Left renal pelvis (tissue), 4 donors: ENCODE data around the gene PTPN18. TPM values are rescaled to one million over a fixed set of nuclear protein-coding genes. Genes with fewer than 3 reads are reported as not detected.

ENCODE experiments used
- DNase-seq, 4 donors: peaks; one replicate each; pipeline ENCODE4 v3.0.0-alpha.2; 2013; ENCODE audit warnings: low read depth in 4 of 4, low spot score in 3 of 4
- polyA plus RNA-seq, 4 donors: library from polyadenylated mRNA; unstranded; fragments of 120-200 nt; gene quantifications; one replicate each; pipeline ENCODE4 v1.2.1, GENCODE V29; 2013; ENCODE audit not compliant: insufficient read length in 4 of 4

The PTPN18 gene
- polyA plus RNA-seq, 4 donors = 22.0 to 35.8 (median 28.2) TPM

GRCh38 chr2:130358420-130359350 is 2.8 kb downstream of the PTPN18 start:
- no peak for DNase-seq

- no peak for DNase-seq
Measured at GRCh38 chr2:130359466-130359865, 3.6 kb downstream of the PTPN18 start.

- no peak for DNase-seq
Measured at GRCh38 chr2:130363479-130363878, 7.6 kb downstream of the PTPN18 start.

DNA sequence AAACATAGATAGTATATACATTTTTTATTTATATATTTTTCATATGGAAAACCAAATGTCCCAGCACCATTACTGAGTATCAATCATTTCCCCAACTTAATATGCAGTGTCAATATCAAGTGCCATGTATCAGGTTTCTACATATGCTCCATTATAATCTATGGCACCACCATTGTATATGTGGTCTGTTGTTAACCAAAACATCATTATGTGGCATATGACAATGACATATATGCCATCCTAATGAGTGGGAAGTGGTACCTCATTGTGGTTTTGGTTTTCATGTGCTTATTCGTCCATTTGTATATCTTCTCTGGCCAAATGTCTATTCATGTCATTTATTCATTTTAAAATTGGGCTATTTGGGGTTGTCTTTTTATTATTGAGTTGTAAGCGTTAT is 9.2 kb downstream of the PTPN18 start:
- DNase-seq = no peak

GRCh38 chr2:130365963-130366362 is 10.1 kb downstream of the PTPN18 start:
- DNase-seq = no peak

- DNase-seq = no peak
Measured at GRCh38 chr2:130366720-130367119, 10.9 kb downstream of the PTPN18 start.

DNA sequence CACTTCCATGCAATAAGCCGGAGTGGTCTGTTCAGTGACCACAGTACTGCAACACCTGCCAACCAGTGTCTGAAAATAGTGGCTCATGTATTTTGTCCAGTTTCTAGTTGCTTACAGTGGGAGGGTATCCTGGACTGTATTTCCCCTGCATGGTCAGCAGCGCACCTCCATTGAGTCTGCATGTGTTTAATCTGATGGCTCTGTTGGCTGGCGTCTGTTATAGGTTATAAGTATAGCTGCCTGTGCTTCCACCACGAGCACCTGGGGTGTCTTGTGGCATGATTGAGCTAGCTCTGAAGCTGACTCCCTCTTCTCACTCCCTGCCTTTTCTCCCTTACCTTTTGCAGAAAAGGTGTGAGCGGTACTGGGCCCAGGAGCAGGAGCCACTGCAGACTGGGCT is 12.9 kb downstream of the PTPN18 start:
- DNase-seq = no peak

DNA sequence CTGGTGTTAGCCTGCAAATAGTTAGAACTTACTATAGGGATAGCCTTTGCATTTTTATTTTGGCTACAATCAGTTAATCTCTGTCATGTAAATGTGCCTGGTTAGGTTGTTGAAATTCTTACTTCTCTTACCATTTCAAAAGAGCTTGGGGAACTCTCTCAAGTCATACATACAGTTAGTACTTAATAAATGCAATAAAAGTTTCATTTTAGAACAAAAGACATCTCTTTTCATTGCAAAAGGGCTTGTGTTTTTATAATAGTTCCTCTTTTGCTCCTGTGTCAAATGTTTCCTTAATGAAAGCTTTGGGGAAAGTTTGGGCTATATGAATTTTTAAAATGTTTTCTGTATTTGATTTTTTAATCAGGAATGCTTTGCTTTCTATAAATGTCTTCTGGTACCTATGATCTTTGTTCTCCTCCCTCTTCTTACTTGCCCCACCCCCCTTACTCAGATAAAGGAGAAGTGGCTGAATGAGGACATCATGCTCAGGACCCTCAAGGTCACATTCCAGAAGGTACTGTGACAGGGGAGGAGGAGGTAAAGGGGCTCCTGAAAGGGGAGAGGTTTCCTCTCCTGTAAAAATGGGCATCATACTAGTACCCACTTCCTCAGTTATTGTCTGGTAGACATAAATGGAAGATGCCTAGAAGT is 13.6 kb downstream of the PTPN18 start:
- no peak for DNase-seq

GRCh38 chr2:130369965-130370341 is 14.1 kb downstream of the PTPN18 start:
- no peak for DNase-seq

- no peak for DNase-seq
Measured at GRCh38 chr2:130370490-130370889, 14.6 kb downstream of the PTPN18 start.

GRCh38 chr2:130371723-130372054 is 15.8 kb downstream of the PTPN18 start:
- peak in 1 of 4 donors; percentile 27 for DNase-seq

DNA sequence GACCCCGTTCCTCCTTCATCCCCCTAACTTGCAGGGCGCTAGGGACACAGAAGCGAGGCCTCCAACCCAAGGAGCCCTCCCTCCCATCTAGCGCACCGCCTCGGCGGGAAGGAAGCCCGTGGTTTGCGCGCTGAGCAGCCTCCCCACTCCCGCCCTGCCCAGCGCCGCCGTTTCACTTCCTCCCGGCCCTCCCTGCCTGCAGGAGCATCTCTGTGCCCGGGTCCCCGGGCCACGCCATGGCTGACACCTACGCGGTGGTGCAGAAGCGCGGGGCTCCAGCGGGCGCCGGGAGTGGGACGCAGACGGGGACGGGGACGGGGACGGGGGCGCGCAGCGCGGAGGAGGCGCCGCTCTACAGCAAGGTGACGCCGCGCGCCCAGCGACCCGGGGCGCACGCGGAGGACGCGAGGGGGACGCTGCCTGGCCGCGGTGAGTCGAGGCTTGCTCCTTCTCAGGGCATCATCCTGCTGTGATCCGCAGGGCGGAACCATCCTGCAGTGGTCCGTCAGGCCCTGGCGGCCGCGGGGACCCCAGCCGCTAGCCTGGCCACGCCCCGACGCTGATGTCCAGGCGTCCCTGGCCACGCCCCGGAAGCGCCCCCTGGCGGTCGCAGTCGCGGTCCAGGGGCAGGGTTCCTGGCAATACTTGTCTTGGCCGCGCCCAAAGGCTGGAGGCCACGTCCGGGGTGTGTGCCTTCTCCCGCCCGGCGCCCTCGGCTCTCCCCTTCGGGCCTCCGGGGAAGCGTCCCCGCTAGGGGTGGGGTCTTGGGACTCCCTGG is 16.4 kb downstream of the PTPN18 start:
- DNase-seq = peak; percentile 68 to 78 (median 74)

DNA sequence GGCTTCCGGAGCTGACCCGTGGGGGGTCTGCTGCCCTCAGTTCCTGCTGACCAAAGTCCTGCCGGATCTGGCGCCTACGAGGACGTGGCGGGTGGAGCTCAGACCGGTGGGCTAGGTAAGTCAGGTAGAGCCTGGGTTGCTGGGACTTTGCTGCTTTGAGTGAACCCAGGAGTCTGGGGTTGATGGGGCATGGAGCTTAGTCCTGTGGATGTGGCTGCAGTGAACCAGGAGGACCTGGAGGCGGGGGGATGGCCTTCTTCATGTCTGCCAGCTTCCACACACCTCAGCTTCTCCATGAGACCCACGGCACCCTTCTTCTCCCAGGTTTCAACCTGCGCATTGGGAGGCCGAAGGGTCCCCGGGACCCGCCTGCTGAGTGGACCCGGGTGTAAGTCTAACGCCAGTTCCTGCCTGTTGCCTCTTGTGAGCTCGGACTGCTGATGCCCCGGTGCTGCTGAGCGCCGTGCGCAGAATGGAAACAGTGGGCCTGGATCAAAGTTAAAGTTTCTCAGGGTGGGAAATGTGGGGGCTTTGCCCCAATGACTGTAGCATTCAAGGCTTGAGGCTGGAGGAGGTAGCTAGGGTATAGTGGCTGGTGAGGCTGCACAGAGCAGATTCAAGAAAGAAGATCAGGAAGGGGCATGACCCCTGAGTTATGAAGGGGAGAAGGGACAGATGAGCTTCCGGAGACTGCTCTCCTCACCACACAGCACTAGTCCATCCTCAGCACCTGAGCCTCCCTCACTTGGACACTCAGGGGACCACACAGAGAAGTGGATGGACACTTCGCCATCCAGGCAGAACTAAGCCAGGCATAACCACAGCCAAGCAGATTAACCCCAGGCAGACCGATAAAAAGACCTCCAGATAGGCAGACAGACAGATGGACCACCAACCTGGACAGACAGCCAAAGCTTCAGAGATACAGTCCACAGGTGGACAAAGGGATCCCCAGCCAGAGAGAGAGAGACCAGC is 17.3 kb downstream of the PTPN18 start:
- DNase-seq = no peak

GRCh38 chr2:130373808-130374365 is 18.0 kb downstream of the PTPN18 start:
- no peak for DNase-seq

DNA sequence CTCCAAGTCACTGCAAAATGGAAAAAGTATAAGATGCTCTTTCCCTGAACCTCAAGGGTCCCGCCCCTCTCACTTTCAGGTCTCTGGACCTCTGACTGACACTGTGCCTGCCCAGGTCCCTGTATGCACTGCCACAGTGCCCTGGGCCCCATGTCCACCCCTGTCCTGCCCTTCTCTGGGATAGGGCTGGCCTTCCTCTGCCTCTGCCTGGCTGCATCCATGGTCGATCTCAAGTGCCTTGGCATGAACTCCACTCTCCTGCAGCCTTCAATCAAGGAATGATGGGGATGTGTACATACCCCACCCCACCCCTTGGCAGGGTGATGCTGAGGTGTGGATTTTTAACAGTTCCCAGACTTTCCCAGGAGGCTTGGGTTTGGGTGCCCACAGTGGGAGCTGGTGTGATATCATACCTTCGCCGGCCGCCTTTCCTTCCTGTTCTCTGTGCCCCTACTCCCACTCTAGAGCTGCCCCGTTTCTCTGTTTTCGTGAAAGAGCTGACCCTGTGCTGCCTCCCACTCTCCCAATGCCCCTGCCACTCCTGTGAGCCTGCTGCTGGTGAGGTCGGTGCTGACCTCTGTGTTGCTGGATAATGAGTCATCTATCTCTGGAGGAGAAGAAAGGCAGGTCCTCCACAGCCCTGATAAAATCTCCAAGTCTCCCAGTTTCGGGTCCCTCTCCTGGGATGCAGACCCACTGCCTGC is 18.9 kb downstream of the PTPN18 start:
- DNase-seq = no peak

GRCh38 chr2:130375291-130376266 is 19.7 kb downstream of the PTPN18 start:
- DNase-seq = no peak

DNA sequence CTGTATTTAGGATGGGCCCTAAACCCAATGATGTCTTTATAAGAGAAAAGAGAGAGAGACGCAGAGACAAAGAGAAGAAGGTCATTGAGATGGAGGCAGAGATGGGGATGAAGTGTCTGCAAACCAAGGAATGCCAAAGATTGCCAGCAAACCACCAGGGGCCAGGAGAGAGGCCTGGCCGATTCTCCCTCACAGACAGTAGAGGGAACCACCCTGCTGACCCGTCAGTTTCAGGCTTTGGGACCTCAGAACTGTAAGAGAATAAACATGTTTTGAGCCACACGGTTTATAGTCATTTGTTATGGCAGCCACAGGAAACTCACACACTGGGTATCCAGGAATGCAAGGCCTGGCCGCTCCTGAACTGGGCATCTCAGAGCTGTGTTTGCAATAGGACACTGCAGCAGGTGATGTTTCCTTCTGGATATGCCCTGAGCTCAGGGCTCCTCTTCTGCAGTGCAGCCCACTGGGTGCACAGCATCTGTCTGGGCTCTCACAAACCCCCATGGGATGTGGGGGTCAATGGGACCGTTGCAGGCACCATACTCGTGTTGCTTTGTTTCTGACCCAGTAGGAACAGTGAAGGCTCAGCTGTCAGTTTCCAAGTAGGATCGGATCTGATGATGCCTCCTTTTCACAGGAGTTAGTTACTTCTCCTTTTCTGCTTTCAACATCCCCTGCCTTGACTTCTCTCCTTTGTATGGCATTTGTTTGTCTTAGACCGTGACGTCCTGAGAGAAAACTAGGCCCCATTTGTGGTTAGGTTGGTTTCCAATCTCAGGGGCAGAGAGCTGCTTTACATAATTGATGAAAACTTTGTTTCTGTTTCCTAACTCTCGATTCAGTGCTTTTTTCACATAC is 20.8 kb downstream of the PTPN18 start:
- DNase-seq = no peak
